T follicular helper cell (primary cell): ENCODE results near the gene BCL7A.

Source experiments
- DNase-seq: peaks from one replicate; pipeline ENCODE4 v3.0.0-alpha.2; 2020; ENCODE audit warnings: low read depth

The BCL7A gene

GRCh38 chr12:122078141-122079032 is 56.7 kb downstream of the BCL7A start, which contains the start of gene MLXIP:
Gene MLXIP, plus strand, starts transcription at chr12:122078756. Its CDS starts 98 bp downstream, at chr12:122078854.
- DNase-seq: peak; percentile 81

GRCh38 chr12:122079033-122079531 is 57.4 kb downstream of the BCL7A start:
- DNase-seq: no peak

- no peak for DNase-seq
These were observed 57.9 kb downstream of the BCL7A start for GRCh38 chr12:122079532-122080081.

GRCh38 chr12:122080149-122081082 is 58.7 kb downstream of the BCL7A start:
- no peak for DNase-seq

- DNase-seq: no peak
These were observed 59.5 kb downstream of the BCL7A start for GRCh38 chr12:122081083-122081696.

DNA sequence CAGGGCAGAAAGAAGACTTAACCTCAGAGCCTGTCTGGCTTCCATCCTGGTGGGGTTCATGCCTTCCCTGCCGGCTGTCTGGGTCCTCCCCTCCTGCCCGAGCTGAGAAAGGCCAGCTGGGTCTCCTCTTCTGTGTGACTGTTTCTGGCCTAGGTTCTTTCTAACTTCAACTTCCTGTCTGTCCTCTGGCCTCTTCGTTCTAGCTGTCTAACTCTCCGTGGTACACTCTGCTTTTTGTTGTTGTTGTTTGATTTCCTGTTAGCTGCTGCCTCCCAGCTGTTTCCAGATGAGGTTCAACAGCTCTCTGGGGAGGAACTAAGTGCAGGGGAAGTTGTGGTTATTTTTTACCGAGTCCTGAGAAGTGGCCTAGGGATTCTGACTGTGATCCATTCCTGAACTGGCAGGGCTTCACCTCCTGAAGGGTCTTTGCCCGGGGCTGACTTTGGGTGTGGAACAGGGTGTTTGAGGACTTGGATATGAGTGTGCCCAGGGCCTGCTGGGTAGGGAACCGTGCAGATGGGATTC is 60.1 kb downstream of the BCL7A start:
- peak; percentile 32 for DNase-seq

DNA sequence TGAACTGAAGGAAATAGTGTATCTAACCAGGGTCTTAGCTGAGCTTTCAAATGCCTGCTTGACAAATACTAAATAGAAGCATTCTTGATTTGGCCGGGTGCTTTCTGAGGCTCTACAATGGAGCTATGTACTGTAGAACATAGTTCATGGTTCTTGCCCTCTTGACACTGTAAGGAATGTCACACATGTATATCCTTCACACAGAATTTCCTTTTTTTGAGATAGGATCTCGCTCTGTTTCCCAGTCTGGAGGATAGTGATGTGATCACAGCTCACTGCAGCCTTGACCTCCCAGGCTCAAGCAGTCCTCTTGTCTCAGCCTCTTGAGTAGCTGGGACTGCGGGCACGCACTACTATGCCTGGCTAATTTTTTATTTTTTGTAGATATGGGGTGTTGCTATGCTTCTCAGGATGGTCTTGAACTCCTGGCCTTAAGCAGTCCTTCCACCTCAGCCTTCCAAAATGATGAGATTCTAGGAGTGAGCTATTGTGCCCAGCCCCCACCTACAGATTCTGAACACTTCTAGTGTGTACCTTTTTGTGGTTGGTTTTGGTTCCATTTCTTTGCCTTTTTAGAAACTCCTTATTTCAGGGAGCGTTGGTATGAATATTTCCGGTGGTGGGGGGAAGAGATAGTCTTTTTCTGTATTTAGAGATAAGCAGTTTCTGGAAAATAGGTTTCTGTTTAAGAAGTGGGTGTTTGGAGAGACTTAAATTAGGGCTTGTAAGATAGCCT is 61.1 kb downstream of the BCL7A start:
- no peak for DNase-seq

GRCh38 chr12:122084857-122085405 is 63.2 kb downstream of the BCL7A start:
- DNase-seq: no peak

- no peak for DNase-seq
These were observed 63.9 kb downstream of the BCL7A start for GRCh38 chr12:122085591-122085990.

DNA sequence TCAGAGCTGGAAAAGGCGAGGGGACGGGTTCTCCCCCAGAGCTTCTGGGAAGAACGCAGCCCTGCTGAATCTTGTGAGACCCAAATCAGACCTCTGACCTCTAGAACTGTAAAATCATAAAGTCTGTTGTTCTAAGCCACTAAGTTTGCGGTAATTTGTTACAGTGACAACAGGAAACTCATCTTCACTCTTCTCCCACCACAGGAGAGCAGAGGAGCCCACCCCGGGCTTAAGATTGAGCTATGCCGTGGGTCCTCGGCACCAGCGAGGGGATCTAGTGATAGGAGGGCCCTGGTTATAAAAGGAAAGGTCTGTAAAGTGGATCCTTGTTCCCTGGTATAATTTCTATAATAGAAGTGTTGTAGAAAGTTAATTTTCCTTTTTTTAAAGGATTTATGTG is 64.4 kb downstream of the BCL7A start:
- DNase-seq: no peak

DNA sequence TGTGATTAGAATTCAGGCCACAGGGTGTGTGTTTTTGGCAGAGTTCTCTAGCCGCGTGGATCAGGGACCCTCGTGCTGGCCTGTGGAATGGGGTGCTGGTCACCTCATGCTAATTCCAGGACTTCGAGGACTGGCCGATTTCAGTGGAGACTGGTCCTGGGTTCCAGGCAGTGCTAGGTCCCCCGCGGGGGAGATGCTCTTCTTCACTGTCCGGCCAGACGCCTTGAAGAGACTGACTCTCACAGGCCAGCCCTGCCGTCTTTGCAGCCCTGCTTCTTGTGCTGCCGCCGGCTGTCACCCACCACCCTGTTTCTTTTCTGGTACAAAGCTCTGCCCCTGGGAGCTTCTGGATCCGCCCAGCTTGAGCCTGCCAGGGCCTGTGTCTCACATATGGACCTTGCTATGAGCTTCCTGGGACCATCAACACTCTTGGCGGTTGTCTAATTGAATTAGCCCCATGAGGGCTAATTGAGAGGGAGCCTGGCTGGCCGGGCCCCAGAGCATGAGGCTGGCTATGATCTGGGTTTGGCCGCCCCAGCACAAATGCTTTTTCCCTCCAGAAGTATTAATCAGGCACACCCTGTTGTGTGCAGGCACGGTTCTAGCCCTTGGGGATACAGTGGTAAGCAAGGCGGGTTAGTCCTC is 65.1 kb downstream of the BCL7A start:
- no peak for DNase-seq

DNA sequence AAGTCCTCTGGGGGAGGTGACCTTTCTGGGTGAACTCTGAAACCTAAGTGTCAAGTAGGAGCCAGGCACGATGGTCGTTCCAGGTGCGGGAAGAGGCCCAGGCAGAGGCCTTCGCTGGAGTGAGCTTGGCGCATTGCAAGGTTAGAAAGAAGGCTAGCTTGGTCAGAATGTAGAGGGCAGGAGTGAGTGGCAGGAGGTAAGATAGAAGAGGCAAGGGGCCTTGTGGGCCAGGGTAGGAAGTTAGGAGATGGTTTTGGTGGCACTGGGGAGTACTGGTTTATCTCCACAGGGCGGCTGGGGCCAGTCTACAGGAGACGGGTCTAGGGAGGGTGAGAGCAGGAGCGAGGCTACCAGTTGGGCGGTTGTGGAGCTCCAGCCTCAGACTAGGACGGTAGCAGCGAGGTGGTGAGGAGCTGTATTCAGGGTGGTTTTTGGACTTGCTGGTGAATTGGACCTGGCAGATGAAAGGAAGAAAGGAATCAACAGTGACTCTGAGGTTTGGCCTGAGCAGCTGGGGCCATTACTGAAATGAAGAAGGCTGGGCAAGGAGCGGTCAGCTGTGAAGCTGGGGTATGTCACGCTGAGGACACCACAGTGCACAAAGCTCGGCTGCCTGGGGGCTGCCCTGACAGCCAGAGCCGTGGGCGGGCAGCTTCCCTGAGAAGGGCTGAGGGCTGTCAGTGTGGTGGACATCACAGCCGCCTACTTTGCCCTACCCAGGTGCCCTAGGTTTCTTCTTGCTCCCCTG is 65.9 kb downstream of the BCL7A start:
- no peak for DNase-seq

- no peak for DNase-seq
These were observed 66.6 kb downstream of the BCL7A start for GRCh38 chr12:122088179-122088810.

- no peak for DNase-seq
These were observed 67.4 kb downstream of the BCL7A start for GRCh38 chr12:122089077-122089476.

GRCh38 chr12:122090759-122091515 is 69.3 kb downstream of the BCL7A start:
- no peak for DNase-seq

- DNase-seq: no peak
These were observed 71.6 kb downstream of the BCL7A start for GRCh38 chr12:122093098-122093883.

DNA sequence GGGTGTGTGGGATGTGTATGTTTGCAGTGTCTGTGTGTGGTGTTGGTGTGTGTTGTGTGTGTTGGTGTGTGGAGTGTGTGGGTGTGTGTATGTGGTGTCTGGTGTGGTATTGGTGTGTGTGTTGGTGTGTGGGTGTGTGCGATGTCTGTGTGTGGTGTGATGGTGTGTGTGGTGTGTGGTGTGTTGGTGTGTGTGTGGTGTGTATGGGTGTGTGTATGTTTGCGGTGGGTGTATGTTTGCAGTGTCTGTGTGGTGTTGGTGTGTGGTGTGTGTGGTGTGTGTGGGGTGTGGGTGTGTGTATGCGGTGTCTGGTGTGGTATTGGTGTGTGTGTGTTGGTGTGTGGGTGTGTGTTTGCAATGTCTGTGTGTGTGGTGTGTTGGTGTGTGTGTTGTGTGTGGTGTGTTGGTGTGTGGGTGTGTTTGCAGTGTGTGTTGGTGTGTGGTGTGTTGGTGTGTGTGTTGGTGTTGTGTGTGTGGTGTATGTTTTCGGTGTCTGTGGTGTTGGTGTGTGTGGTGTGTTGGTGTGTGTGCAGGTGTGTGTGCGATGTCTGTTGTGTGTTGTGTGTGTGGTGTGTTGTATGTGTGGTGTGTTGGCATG is 72.6 kb downstream of the BCL7A start:
- no peak for DNase-seq
